ENCODE measurements around the gene TTLL12. TPM values are rescaled to one million over a fixed set of nuclear protein-coding genes. Genes with fewer than 3 reads are reported as not detected.

Gene TTLL12
- total RNA-seq, 1 experiment from 2014 or later = 100 TPM

- TF ChIP-seq ZBTB33 (IDR thresholded peaks at IDR 0.05; ENCODE audit: extremely low read depth, insufficient replicate concordance, low read length) = no peak
- TF ChIP-seq TCF7L2 (IDR thresholded peaks at IDR 0.05; ENCODE audit: borderline replicate concordance, extremely low read depth, insufficient read depth, insufficient read length) = no peak
- TF ChIP-seq YY1 (IDR thresholded peaks at IDR 0.05; ENCODE audit: extremely low read depth, insufficient replicate concordance, low read depth, low read length) = no peak
- no peak for TF ChIP-seq POLR2A (IDR thresholded peaks at IDR 0.05; ENCODE audit: borderline replicate concordance, extremely low read depth, insufficient read depth, insufficient read length)
- no peak for TF ChIP-seq ZFX (IDR thresholded peaks at IDR 0.05)
- TF ChIP-seq SP1 (IDR thresholded peaks at IDR 0.05; ENCODE audit: low read depth) = no peak
- TF ChIP-seq MAX (IDR thresholded peaks at IDR 0.05) = no peak
- no peak for TF ChIP-seq CBX3 (IDR thresholded peaks at IDR 0.05; ENCODE audit: low read depth)
These were observed 42.0 kb downstream of the TTLL12 start (continued) for GRCh38 chr22:43144949-43145348.

- ChIA-PET CTCF (no interaction called here), POLR2A (interaction anchor here (1.2 kb wide), 1 partner anchor 15 kb away, joined by 3 read pairs; no protein-coding TSS in a partner anchor), RAD21 (ENCODE audit: low non-redundant PET in 1 of 2, low total read pairs in 2 of 2, uncharacterized antibody in 2 of 2, unreplicated experiment in 2 of 2) (interaction anchor here in 1 of 2 experiments (0.5 kb wide), 1 partner anchor 388 kb away, joined by 3 read pairs; no protein-coding TSS in a partner anchor)
- H3K9me2 ChIP-seq (ENCODE audit: insufficient read depth) = no peaks in the 10 kb centered on the region
- peaks cover 19 to 29% of the 10 kb centered on the region in 2 experiments for H3K36me3 ChIP-seq (ENCODE audit: control insufficient read depth in 1 of 2, insufficient read depth in 2 of 2, low read length in 2 of 2)
- H3K27me3 ChIP-seq (ENCODE audit: insufficient read depth, low read length) = no peaks in the 10 kb centered on the region
- H3K79me2 ChIP-seq (ENCODE audit: insufficient read depth, low read length) = peaks cover 50% of the 10 kb centered on the region
- H3K9ac ChIP-seq (ENCODE audit: low read length) = peak within 1 kb of the TSS; percentile 96
- TF ChIP-seq SIN3A (IDR thresholded peaks at IDR 0.05; ENCODE audit: low read depth) = peak; percentile 80
- peak; percentile 68 for TF ChIP-seq POLR2AphosphoS5 (IDR thresholded peaks at IDR 0.05; ENCODE audit: low read depth, low read length)
- TF ChIP-seq POLR2A (IDR thresholded peaks at IDR 0.05; ENCODE audit: borderline replicate concordance, extremely low read depth, insufficient read depth, insufficient read length) = no peak
- TF ChIP-seq ZFX (IDR thresholded peaks at IDR 0.05) = peak; percentile 80; the same call in 1 of the 2 replicates
- TF ChIP-seq REST (IDR thresholded peaks at IDR 0.05; ENCODE audit: low read depth) = no peak
- peak; percentile 85 for TF ChIP-seq MAX (IDR thresholded peaks at IDR 0.05)
- TF ChIP-seq EGR1 (IDR thresholded peaks at IDR 0.05; ENCODE audit: low read depth) = peak; percentile 35; the same call in 1 of the 2 replicates
- no peak; the same call in 1 of the 2 replicates for TF ChIP-seq ELF1 (IDR thresholded peaks at IDR 0.05; ENCODE audit: borderline replicate concordance, low read depth)
- peak; percentile 65 for TF ChIP-seq SP1 (IDR thresholded peaks at IDR 0.05; ENCODE audit: low read depth)
- TF ChIP-seq YY1 (IDR thresholded peaks at IDR 0.05; ENCODE audit: extremely low read depth, insufficient replicate concordance, low read depth, low read length) = peak; percentile 74
- TF ChIP-seq EZH2 (IDR thresholded peaks at IDR 0.05) = no peak
- TF ChIP-seq CEBPB (IDR thresholded peaks at IDR 0.05; ENCODE audit: low read depth) = no peak
- TF ChIP-seq ATF3 (IDR thresholded peaks at IDR 0.05) = no peak
- no peak for TF ChIP-seq SRF (IDR thresholded peaks at IDR 0.05; ENCODE audit: low read depth)
- 0 out of 2 replicates have a peak, but pooled peaks have one; percentile 85 for TF ChIP-seq CBX3 (IDR thresholded peaks at IDR 0.05; ENCODE audit: low read depth)
- TF ChIP-seq TCF7L2 (IDR thresholded peaks at IDR 0.05; ENCODE audit: borderline replicate concordance, extremely low read depth, insufficient read depth, insufficient read length) = peak; percentile 36
- H3K4me2 ChIP-seq (ENCODE audit: low read length) = peak within 1 kb of the TSS; percentile 80
- no peaks in the 10 kb centered on the region for H3K9me3 ChIP-seq (ENCODE audit: control insufficient read depth in 1 of 2, insufficient read depth in 1 of 2, low read depth in 1 of 2, low read length in 2 of 2)
- H4K20me1 ChIP-seq (ENCODE audit: insufficient read depth) = no peaks in the 10 kb centered on the region
- H2AFZ ChIP-seq (ENCODE audit: low read depth, low read length, poor library complexity, severe bottlenecking) = no peak within 1 kb of the TSS
- peaks cover 10 to 18% of the 10 kb centered on the region in 2 experiments; a peak in 3 of 4 replicates for H3K4me1 ChIP-seq (ENCODE audit: control insufficient read depth in 1 of 2, insufficient read depth in 2 of 2, low read length in 2 of 2)
- H3K27ac ChIP-seq (ENCODE audit: low read depth, low read length) = peak within 1 kb of the TSS; percentile 95
- BruUV-seq (replicated peaks) = no TSS peak
- intact Hi-C loops (cut with micrococcal nuclease) = no loop called here
- ATAC-seq (peak; percentile 92), DNase-seq (ENCODE audit: low read depth, low spot score) (no peak)
- H3K4me3 ChIP-seq (replicated peaks in 1 of 2; ENCODE audit: low read depth in 1 of 2, low read length in 2 of 2) = peak within 1 kb of the TSS; percentile 93 to 99
These were observed 43.9 kb downstream of the TTLL12 start, which contains the start of gene MCAT for GRCh38 chr22:43142880-43143562. Gene MCAT (minus strand): TSS chr22:43143398. CDS start chr22:43143348, 50 bp downstream.

Measured in HCT116 (cell line).